NT2/D1 (cell line): Measurements from ENCODE around the gene CDCP1.

Experiments
- DNase-seq: peaks from one replicate; pipeline ENCODE4 v3.0.0-alpha.2; 2011; ENCODE audit warnings: low read depth, low spot score
- H3K27me3 ChIP-seq: 2 replicates; pipeline ENCODE4 v1.6.0; 2011; ENCODE audit warnings: mild to moderate bottlenecking; ENCODE audit not compliant: insufficient read length, insufficient read depth
- H3K36me3 ChIP-seq: 2 replicates; pipeline ENCODE4 v1.6.1; 2011; ENCODE audit warnings: mild to moderate bottlenecking, low read length, mixed read lengths; ENCODE audit not compliant: insufficient read depth, insufficient read length
- H3K4me1 ChIP-seq: 2 replicates; pipeline ENCODE4 v1.5.1; 2011; ENCODE audit not compliant: insufficient read depth, insufficient read length
- H3K4me3 ChIP-seq: 2 replicates; pipeline ENCODE4 v1.5.1; 2011; ENCODE audit warnings: low read depth; ENCODE audit not compliant: insufficient read length
- H3K9ac ChIP-seq: 2 replicates; pipeline ENCODE4 v1.6.0; 2011; ENCODE audit warnings: low read depth; ENCODE audit not compliant: insufficient read length
- H3K9me3 ChIP-seq: 2 replicates; pipeline ENCODE4 v1.5.1; 2011; ENCODE audit warnings: mild to moderate bottlenecking, low read length; ENCODE audit not compliant: insufficient read depth
- SUZ12 ChIP-seq: IDR thresholded peaks from 2 replicates; pipeline ENCODE4 v1.6.1; 2011; ENCODE audit not compliant: insufficient read length, insufficient read depth; ENCODE audit errors: extremely low read depth
- YY1 ChIP-seq: IDR thresholded peaks from 2 replicates; pipeline ENCODE4 v1.6.1; 2011; ENCODE audit not compliant: insufficient read length, insufficient read depth
- ZNF274 ChIP-seq: IDR thresholded peaks from 2 replicates; pipeline ENCODE4 v1.6.1; 2011; ENCODE audit warnings: mild to moderate bottlenecking, low read depth, low read length

Gene CDCP1

DNA sequence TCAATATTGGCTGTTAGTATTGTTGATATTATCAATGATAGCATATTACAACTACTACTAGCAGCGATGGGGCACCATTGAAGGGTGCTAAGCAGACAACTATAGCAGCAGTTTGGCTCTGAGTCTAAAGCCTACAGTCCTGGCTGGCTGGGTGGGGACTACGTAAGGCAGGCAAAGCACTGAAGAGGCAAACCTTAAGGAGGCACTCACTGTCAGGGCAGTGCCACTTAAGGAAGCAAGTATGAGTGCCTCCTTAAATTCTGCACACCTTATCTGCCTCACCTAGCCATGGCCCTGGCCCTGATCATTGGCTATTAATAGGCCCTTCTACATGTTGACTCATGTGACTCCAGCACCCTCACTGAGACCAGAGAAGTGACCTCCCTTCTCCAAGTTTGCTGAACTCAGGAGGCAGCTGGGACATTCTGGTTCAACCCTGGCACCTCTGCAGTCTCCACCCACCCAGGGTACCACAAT is 20.6 kb downstream of the CDCP1 start:
- H3K27me3 ChIP-seq = no peaks in the 10 kb centered on the region
- H3K9me3 ChIP-seq = no peaks in the 10 kb centered on the region
- H3K36me3 ChIP-seq = no peaks in the 10 kb centered on the region
- no peak for DNase-seq
- no peak overlapping the region for H3K4me3 ChIP-seq
- no peak for TF ChIP-seq SUZ12
- no peak for TF ChIP-seq YY1
- TF ChIP-seq ZNF274 = no peak
- H3K4me1 ChIP-seq = no peaks in the 10 kb centered on the region
- no peak overlapping the region for H3K9ac ChIP-seq

DNA sequence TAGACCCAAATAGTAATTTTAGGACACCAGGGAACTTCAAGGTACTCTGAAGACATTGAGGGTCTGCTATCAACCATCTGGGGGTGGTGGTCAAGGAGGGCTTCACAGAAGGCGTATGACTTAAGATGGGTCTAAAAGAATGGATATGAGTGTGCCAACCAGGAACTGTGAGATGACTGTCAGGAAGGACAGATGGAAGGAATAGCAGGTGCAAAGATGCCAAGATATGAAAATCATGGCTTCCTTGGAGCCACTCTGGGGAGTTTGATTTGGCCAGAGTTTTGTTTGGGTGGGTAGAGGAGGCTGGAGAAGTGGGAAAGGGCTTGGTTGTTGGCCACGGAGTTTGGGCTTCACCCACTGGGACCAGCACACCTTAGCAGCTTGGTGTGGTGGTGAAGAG is 21.2 kb downstream of the CDCP1 start:
- H3K36me3 ChIP-seq = no peaks in the 10 kb centered on the region
- H3K4me3 ChIP-seq = no peak overlapping the region
- TF ChIP-seq SUZ12 (no peak), ZNF274 (no peak), YY1 (no peak)
- H3K9ac ChIP-seq = no peak overlapping the region
- H3K27me3 ChIP-seq = no peaks in the 10 kb centered on the region
- H3K9me3 ChIP-seq = no peaks in the 10 kb centered on the region
- no peak for DNase-seq
- H3K4me1 ChIP-seq = no peaks in the 10 kb centered on the region

DNA sequence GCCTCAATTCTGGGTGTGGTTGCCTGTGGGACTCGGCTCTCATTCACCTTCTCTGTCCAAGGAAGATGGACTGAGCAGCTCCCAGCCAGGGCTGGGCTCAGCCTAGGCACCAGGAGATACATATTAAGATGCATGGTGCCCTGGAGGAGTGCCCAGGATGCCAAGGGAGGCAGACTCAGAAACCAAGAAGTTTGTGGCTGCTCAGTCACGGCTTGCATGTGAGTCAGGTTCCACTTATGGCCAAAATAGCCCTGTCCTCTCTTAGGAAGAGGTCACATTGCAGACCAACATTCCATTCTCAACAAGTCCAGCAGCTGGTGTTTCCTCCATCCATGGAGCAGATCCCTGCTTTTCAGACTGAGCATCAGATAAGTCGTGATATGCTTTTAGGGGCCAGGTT is 21.8 kb downstream of the CDCP1 start:
- no peak for TF ChIP-seq SUZ12
- Histone ChIP-seq H3K4me3 (no peak overlapping the region), H3K9me3 (no peaks in the 10 kb centered on the region), H3K4me1 (no peaks in the 10 kb centered on the region), H3K36me3 (no peaks in the 10 kb centered on the region), H3K9ac (no peak overlapping the region), H3K27me3 (no peaks in the 10 kb centered on the region)
- DNase-seq = no peak

DNA sequence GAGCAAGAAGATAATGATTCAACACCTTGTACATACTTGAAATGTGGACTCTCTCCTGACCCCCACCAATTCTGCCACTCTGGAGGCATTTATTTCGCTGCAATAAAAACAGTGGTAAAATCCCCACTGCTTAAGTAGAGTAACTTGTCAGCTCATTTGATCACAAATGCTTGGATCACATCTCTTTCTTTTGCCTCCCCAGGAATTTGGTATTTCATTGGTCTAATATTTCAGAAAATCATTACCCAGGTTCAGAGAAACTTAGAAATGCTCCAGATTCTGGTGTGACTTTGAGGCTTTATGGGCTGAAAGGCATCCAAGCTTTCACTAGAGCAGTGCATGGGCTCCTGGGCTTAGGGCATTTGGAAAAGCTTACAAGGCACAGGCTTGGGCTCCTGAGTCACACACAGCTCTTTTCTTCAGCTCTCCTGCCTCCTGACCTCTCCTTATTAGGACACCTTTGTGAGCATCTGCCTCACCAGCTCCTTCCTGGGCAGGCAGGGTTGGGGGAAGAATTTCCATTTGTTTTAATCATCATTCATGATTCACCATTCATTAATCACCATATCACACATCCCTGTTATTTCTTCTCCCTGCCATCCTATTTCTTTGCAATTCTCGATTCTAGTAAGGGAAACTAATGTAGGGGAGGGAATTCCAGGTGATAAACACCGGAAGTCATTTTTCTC is 22.5 kb downstream of the CDCP1 start:
- no peak overlapping the region for H3K9ac ChIP-seq
- TF ChIP-seq SUZ12 (no peak), ZNF274 (no peak), YY1 (no peak)
- no peak overlapping the region for H3K4me3 ChIP-seq
- H3K27me3 ChIP-seq = no peaks in the 10 kb centered on the region
- no peaks in the 10 kb centered on the region for H3K4me1 ChIP-seq
- H3K36me3 ChIP-seq = no peaks in the 10 kb centered on the region
- H3K9me3 ChIP-seq = no peaks in the 10 kb centered on the region
- no peak for DNase-seq

DNA sequence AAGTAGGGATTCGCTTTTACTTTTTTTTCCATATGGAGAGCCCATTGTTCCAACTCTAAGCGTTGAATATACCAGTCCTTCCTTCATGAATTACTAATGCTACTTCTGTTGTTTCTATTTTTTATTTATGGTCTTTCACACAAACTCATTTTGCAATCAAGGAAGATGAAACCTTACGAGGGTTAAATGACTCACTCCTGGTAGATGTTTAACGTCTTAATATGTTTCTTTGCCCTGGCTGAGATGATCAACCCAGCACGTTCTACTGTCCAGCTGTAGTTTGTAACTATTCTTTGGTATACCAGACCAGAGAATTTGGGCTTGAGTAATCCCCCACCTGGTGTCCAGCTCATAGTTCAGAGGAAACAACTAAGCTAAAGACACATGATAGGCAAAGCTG is 23.1 kb downstream of the CDCP1 start:
- DNase-seq = no peak
- no peak for TF ChIP-seq SUZ12
- no peak for TF ChIP-seq YY1
- no peak for TF ChIP-seq ZNF274
- Histone ChIP-seq H3K27me3 (no peaks in the 10 kb centered on the region), H3K9ac (no peak overlapping the region), H3K9me3 (no peaks in the 10 kb centered on the region), H3K36me3 (no peaks in the 10 kb centered on the region), H3K4me1 (no peaks in the 10 kb centered on the region), H3K4me3 (no peak overlapping the region)

DNA sequence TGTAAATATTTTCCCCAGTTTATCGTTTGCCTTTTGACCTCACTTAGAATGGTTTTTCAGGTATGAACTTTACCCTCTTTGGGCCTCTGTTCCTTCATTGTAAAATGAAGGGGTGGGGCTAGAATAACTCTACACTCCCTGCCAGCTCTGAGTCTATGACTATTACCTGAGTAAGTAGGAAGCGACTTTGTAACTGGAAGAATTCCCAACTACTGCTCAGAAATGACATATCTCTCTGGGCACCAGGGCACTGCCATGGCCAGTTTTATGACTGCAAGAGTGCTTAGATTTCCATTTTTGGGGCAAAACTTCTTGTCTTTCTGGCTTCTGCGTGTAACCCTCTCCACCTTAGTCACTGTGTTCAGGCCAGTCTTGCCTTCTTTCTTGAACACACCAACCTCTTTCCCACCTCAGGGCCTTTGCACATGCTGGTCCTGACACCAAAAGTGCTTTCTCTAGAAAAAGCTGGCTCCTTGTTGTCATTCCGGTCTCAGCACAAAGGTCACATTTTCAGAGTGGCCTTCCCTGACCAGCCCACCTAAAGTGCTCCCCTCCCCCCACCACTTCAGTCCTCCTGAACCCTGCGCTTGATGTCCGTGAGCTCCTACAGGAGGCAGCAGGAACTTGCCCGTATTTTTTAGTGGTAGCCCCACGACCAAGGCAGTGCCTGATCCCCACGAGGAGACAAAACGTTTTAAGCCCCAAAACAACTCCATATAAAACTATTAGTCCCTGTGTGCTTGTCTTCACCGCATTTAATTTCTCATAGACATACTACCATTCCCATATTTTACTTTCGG is 25.6 kb downstream of the CDCP1 start:
- Histone ChIP-seq H3K36me3 (no peaks in the 10 kb centered on the region), H3K27me3 (no peaks in the 10 kb centered on the region), H3K9ac (no peak overlapping the region), H3K9me3 (no peaks in the 10 kb centered on the region), H3K4me3 (no peak overlapping the region), H3K4me1 (no peaks in the 10 kb centered on the region)
- no peak for DNase-seq
- TF ChIP-seq SUZ12 = no peak
- TF ChIP-seq ZNF274 = no peak
- TF ChIP-seq YY1 = no peak

DNA sequence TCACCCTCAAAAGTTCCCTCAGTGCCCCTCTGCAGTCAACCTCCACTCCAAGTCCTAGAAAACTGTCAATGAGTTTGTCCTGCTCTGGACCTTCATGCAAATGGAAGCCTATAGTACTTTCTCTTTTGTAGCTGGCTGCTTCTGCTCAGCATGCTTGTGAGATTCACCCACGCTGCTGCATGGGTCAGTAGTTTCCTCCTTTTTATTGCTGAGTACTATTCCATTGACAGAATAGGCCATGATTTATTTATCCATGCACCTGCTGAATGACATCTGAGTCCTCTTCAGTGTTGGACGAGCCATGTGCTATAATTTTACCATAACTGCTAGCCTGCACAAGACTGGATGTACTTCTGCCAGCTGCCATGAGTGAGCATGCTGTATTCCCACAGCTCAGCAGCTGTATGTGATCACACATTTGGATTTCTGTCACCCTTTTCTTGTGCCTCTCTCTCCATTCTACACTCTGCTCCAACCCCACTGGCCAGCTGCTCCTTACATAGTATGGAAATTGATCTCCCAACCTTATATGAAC is 26.3 kb downstream of the CDCP1 start:
- no peaks in the 10 kb centered on the region for H3K36me3 ChIP-seq
- H3K27me3 ChIP-seq = no peaks in the 10 kb centered on the region
- no peak overlapping the region for H3K4me3 ChIP-seq
- no peak for DNase-seq
- no peaks in the 10 kb centered on the region for H3K4me1 ChIP-seq
- TF ChIP-seq YY1 (no peak), SUZ12 (no peak), ZNF274 (no peak)
- H3K9me3 ChIP-seq = no peaks in the 10 kb centered on the region
- H3K9ac ChIP-seq = no peak overlapping the region
